Tibial nerve (tissue), 3 donors: ENCODE data around the gene SPTBN4.

Experiments used
- POLR2A ChIP-seq, 2 donors: fragments of 450-650 bp; IDR thresholded peaks; one replicate each; pipeline ENCODE4 v1.6.1; 2017; ENCODE audit warnings: antibody characterized with exemption in 2 of 2, mild to moderate bottlenecking in 2 of 2, moderate library complexity in 2 of 2
- TF ChIP-seq, protein P1 (sequence below), 5 experiments: fragments of 200-600 bp in 3 of 5; fragments of 450-650 bp in 2 of 5; sonication (generic) in 3 of 5; IDR thresholded peaks; one replicate each; pipeline ENCODE4 v1.5.1; 2016 to 2019; ENCODE audit warnings: antibody characterized with exemption in 5 of 5, mild to moderate bottlenecking in 3 of 5, moderate library complexity in 2 of 5

DNA sequence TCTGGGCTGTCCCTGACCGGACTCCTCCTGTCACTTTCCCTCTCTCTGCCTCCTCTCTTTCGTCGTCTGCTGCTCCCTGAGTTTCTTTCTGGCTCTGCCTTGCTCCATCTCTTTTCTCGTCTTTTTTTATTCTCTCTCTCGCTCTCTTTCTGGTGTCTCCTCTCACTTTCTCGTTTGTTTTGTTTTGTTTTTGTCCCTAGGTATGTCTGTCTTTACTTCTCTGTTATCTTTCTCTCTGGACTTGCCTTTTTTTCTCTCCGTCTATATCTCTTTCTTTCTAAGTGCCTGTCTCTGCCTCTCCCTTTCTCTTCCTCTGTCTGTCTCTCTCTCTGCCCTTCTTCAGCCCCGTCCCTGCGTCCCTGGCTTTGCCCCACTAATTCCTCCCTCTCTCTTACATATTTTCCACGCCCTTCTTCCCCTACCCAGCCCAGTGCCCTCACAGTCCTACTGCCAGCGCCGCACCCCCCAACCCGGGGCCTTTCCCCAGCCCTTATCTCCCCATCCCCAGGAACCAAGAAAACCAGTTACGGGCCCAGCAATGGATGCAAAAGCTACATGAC, 61.8 kb downstream of the SPTBN4 start:
- TF ChIP-seq, protein P1, sequence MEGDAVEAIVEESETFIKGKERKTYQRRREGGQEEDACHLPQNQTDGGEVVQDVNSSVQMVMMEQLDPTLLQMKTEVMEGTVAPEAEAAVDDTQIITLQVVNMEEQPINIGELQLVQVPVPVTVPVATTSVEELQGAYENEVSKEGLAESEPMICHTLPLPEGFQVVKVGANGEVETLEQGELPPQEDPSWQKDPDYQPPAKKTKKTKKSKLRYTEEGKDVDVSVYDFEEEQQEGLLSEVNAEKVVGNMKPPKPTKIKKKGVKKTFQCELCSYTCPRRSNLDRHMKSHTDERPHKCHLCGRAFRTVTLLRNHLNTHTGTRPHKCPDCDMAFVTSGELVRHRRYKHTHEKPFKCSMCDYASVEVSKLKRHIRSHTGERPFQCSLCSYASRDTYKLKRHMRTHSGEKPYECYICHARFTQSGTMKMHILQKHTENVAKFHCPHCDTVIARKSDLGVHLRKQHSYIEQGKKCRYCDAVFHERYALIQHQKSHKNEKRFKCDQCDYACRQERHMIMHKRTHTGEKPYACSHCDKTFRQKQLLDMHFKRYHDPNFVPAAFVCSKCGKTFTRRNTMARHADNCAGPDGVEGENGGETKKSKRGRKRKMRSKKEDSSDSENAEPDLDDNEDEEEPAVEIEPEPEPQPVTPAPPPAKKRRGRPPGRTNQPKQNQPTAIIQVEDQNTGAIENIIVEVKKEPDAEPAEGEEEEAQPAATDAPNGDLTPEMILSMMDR (IDR thresholded peaks at IDR 0.05), result no peak
- TF ChIP-seq POLR2A (IDR thresholded peaks at IDR 0.05), result no peak
